Activated T-cell treated with anti-CD3 and anti-CD28 coated beads, Interleukin-2, amount 50 U/mL, for 1 hour (primary cell): ENCODE results near the gene SHISAL2B.
"Not testable (repeated sequence)": the region's sequence is repeated elsewhere in the genome, so short reads cannot be mapped to it uniquely, and the experiment has no call there.

Experiments
- DNase-seq: peaks from one replicate; pipeline ENCODE4 v3.0.0-alpha.2; 2020

The SHISAL2B gene

GRCh38 chr5:64706074-64706473 is 15.8 kb downstream of the SHISAL2B start:
- DNase-seq = not testable (repeated sequence)

GRCh38 chr5:64707191-64707590 is 16.9 kb downstream of the SHISAL2B start:
- DNase-seq = no peak

GRCh38 chr5:64714495-64714894 is 24.2 kb downstream of the SHISAL2B start:
- DNase-seq = not testable (repeated sequence)

- no peak for DNase-seq
Measured at GRCh38 chr5:64722588-64722987, 32.3 kb downstream of the SHISAL2B start.

GRCh38 chr5:64727150-64727549 is 36.8 kb downstream of the SHISAL2B start:
- DNase-seq = no peak

DNA sequence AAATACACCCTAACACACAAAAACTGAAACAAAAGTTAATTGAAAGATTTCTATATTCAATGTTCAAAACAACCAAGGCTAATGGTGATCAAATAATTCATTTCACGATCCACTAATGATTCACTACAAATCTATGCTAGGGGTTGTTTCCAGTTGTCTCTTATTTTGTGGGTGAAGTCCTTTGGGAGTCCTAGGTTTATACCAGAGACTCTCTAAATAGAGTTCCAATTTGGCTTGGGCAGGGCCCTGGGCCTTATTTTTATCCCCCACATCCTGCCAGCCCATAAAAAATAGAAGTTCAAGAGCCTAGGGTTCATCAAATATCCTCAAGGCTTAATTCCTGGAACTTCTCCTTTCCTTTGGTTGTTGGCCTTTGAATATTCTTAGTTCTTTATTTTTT is 52.1 kb downstream of the SHISAL2B start:
- no peak for DNase-seq

DNA sequence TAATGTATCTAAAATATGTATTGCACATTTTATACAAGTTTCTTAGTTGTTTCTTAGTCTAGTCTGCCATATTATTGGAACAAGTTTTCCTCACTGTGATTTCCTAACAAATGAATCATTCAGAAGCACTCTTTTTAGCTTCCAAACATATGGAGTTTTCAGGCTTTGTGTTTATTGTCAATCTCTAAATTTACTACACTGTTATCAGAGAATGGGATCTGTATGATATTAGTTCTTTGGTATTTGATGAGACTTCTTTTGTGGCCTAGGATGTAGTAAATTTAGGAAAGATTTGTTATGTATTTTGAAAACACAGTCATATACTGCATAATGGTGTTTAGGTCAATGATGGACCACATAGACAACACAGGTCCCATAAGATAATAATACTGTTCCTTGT is 52.5 kb downstream of the SHISAL2B start:
- no peak for DNase-seq

GRCh38 chr5:64744914-64745313 is 54.6 kb downstream of the SHISAL2B start:
- no peak for DNase-seq

GRCh38 chr5:64746446-64746845 is 56.1 kb downstream of the SHISAL2B start:
- DNase-seq = no peak

- DNase-seq = no peak
Measured at GRCh38 chr5:64749385-64749784, 59.1 kb downstream of the SHISAL2B start.

- no peak for DNase-seq
Measured at GRCh38 chr5:64754066-64754465, 63.8 kb downstream of the SHISAL2B start.

DNA sequence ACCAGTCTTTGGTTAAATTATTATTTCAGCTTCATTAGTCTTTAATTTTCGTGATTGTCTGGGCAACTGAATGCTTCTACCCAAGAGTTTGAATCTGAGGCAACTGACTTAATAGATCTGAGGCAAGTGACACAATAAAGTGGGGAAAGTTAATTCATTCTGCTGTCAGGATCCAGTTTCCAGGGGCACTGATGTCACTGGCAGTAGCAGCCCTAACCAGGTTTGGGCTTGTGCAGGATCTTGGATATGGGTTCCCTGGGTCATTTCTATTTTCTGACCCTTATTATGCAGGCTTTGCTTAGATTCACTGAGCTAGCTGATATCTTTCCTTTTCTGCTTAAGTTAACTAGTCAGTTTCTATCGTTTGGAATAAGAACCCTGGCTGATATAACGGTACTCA is 68.6 kb downstream of the SHISAL2B start:
- no peak for DNase-seq

DNA sequence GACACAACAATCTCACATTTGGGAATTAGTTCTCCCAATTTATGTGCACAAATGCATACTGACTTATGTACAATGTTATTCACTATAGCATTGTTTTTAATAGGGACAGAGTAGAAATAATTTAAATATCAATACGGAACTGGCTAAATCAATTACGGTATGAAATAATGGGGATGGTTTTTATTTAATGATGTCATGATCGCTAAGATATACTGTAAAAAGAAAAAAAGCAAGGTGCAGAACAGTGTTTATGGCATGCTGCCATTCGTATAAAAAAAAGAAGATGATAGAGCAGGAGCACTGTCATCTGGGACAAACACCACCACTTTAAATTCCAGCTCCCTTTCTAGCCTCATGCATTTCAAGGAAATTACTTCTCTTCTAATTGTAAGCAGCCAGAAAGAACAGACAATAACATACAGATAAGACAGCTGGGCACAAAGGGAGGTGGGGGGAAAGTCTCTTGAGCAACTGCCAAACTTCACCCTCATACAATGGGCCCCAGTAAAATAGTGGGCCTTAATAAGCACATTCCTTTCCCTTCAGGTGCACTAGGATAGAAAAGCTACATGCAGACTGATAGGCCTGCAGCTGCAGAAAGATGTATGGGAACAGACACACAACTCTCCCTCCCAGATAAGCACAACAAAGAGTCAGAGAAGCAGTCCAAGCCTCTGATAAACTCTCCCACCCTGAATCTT is 69.8 kb downstream of the SHISAL2B start:
- DNase-seq = no peak

GRCh38 chr5:64763948-64764503 is 73.7 kb downstream of the SHISAL2B start:
- DNase-seq = no peak

DNA sequence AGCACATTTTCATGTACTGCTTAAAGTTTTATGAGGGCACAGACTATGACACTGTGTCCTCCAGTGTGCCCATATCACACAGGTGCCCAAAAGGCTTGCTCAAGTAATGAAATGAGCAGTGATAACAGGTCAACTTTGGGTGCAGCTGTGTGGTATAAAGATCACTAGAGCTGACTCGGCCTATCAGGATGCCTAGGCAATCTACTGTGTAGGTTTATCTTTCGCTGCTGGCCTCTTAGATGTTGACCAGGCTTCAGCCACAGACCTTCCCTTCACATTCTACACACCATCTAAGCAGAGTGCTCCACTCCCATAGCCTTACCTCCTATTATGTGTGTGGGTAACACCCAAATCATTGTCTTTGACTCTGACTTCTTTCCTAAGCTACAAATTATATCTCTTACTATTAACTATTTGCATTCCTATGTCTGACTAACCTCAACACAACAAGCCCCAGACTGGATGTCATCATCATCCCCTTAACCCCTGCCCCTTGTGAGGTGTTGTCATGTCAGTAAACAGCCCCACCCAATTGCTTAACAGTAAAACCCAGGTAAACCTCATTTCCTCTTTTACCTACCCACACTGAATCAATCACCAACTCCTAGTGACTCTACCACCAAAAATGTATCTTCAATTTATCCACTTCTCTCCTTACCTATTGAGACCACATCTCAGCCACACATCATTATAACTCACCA is 75.7 kb downstream of the SHISAL2B start:
- DNase-seq = no peak

GRCh38 chr5:64766941-64767340 is 76.6 kb downstream of the SHISAL2B start:
- no peak for DNase-seq
